PC-3 (cell line): ENCODE measurements around the gene SLC3A2. TPM values are rescaled to one million over a fixed set of nuclear protein-coding genes. Genes with fewer than 3 reads are reported as not detected.

ENCODE experiments used
- ATAC-seq: fragments of 200-7000 bp; cut with Tn5 transposase; 2 replicates; pipeline ENCODE4 v1.9.1; 2020; ENCODE audit warnings: mild to moderate bottlenecking, moderate library complexity
- BruUV-seq: library from RNA; stranded (reverse); fragments of 400-500 nt; replicated peaks from 2 replicates; lab custom pipeline; 2021; lab: Mats Ljungman, UMichigan
- CTCF ChIA-PET: fragments of 300-600 bp; sonication (Branson Sonifier 250); formaldehyde crosslinking; loops from one replicate; lab custom pipeline; 2022; ENCODE audit warnings: antibody characterized with exemption; lab: Charles Lee
- POLR2A ChIA-PET: fragments of 300-600 bp; sonication (Branson Sonifier 250); formaldehyde crosslinking; loops from one replicate; lab custom pipeline; 2022; ENCODE audit warnings: antibody characterized with exemption; ENCODE audit not compliant: unreplicated experiment; lab: Charles Lee
- DNase-seq: peaks from one replicate; pipeline ENCODE4 v3.0.0-alpha.2; 2015
- H2AFZ ChIP-seq: fragments of 300-600 bp; sonication (generic); 2 replicates; pipeline ENCODE4 v1.6.0; 2016; ENCODE audit warnings: antibody characterized with exemption, low read length
- H3F3A ChIP-seq: fragments of 300-600 bp; sonication (generic); one replicate; pipeline ENCODE4 v1.6.0; 2017; ENCODE audit warnings: antibody characterized with exemption, low read length, control low read depth, mild to moderate bottlenecking; ENCODE audit not compliant: unreplicated experiment
- H3K27ac ChIP-seq: fragments of 300-600 bp; sonication (generic); 2 replicates; pipeline ENCODE4 v1.5.1; 2016; ENCODE audit warnings: mild to moderate bottlenecking, low read length
- H3K27me3 ChIP-seq: fragments of 300-600 bp; sonication (generic); 2 replicates; pipeline ENCODE4 v1.6.1; 2016; ENCODE audit warnings: low read length, mixed read lengths
- H3K36me3 ChIP-seq: fragments of 300-600 bp; sonication (generic); 2 replicates; pipeline ENCODE4 v1.6.1; 2016; ENCODE audit warnings: low read depth, mixed run types, low read length, mixed read lengths
- H3K4me1 ChIP-seq: fragments of 300-600 bp; sonication (generic); 2 replicates; pipeline ENCODE4 v1.5.1; 2016; ENCODE audit warnings: low read length; ENCODE audit not compliant: insufficient read depth
- H3K4me2 ChIP-seq: fragments of 300-600 bp; sonication (generic); 2 replicates; pipeline ENCODE4 v1.6.0; 2016; ENCODE audit warnings: low read length
- H3K4me3 ChIP-seq: fragments of 300-600 bp; sonication (generic); 2 replicates; pipeline ENCODE4 v1.5.1; 2016; ENCODE audit warnings: mild to moderate bottlenecking, low read length, mixed read lengths
- H3K79me2 ChIP-seq: fragments of 300-600 bp; sonication (generic); 2 replicates; pipeline ENCODE4 v1.6.1; 2017; ENCODE audit warnings: low read length, mixed read lengths
- H3K9ac ChIP-seq: fragments of 300-600 bp; sonication (generic); 2 replicates; pipeline ENCODE4 v1.6.0; 2016; ENCODE audit warnings: mild to moderate bottlenecking, low read length
- H3K9me2 ChIP-seq: fragments of 300-600 bp; sonication (generic); replicated peaks from 2 replicates; pipeline ENCODE4 v1.6.1; 2016; ENCODE audit warnings: mixed run types, low read length, mixed read lengths
- H3K9me3 ChIP-seq: fragments of 300-600 bp; sonication (generic); 2 replicates; pipeline ENCODE4 v1.6.1; 2016; ENCODE audit warnings: low read length, mixed read lengths
- H4K20me1 ChIP-seq: fragments of 300-600 bp; sonication (generic); 2 replicates; pipeline ENCODE4 v1.6.1; 2016; ENCODE audit warnings: low read length, mixed read lengths
- EZH2 ChIP-seq: fragments of 300-600 bp; sonication (generic); IDR thresholded peaks from one replicate; pipeline ENCODE4 v1.6.1; 2017; ENCODE audit warnings: antibody characterized with exemption, mild to moderate bottlenecking, low read length; ENCODE audit not compliant: unreplicated experiment
- EZH2phosphoT487 ChIP-seq: fragments of 300-600 bp; sonication (generic); IDR thresholded peaks from 2 replicates; pipeline ENCODE4 v1.6.1; 2018; ENCODE audit warnings: mild to moderate bottlenecking, antibody characterized with exemption, low read length, borderline replicate concordance
- intact Hi-C: fragments of 100-400 bp; cut with micrococcal nuclease; formaldehyde crosslinking; loops from 2 replicates; pipeline ENCODE4 v1.9.0; 2023
- total RNA-seq: library from RNA; depleted of rRNA; stranded (reverse); fragments of >200 nt; gene quantifications from 2 replicates; pipeline ENCODE4 v1.2.3, GENCODE V29; 2014
- TF ChIP-seq, protein P1 (sequence below): fragments of 300-600 bp; sonication (generic); conservative IDR thresholded peaks from 2 replicates; pipeline ENCODE4 v1.5.1; 2017; ENCODE audit warnings: antibody characterized with exemption, low read depth, mild to moderate bottlenecking, low read length

The SLC3A2 gene
- total RNA-seq, 1 experiment from 2014 or later, result 243 TPM

DNA sequence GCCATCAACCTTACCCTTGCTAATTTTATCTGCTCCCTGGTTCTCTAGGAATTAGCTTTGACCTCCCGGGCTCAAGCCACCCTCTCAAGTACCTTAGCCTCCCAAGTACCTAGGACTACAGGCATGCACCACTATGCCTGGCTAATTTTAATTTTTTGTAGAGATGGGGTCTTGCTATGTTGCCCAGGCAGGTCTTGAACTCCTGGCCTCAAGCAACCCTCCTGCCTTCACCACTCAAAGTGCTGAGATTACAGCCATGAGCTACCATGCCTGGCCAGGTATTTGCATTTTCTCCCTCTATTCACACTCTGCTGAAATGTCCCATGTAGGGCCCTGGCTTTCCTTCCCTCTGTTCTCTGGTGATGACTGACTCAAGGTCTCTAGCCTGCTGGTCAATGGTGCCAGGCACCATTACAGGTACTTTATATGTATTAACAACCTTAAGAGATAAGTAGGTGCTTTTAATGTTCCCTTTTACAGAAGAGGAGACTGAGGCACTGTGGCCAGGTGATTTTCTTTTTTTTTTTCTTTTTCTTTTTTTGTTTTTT lies 32.9 kb upstream of the SLC3A2 start:
- ChIA-PET CTCF (no interaction called here), POLR2A (no interaction called here)

DNA sequence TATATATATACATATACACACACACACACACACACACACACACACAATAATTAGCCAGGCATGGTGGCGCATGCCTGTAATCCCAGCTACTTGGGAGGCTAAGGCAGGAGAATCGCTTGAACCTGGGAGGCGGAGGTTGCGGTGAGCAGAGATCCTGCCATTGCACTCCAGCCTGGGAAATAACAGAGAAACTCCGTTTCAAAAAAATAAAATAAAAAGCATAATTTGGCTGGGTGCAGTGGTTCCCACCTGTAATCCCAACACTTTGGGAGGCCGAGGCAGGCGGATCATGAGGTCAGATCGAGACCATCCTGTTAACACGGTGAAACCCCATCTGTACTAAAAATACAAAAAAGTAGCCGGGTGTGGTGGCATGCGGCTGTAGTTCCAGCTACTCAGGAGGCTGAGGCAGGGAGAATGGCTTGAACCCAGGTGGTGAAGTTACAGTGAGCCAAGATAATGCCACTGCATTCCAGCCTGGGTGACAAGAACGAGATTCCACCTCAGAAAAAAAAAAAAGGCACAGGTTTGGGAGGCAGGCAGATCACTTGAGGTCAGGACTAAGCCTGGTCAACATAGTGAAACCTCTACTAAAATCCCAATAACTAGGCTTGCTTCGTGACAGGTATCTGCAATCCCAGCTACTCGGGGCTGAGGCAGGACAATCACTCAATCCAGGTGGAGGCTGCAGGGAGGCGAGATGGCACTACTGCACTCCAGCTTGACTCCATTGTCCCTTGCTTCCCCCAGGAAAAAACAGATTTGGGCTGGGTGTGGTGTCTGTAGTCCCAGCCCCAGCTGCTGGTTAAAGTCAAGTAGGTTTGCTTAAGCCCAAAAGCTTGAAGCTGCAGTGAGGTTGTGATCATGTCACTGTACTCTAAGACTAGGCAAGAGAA lies 29.5 kb upstream of the SLC3A2 start:
- peaks cover 18% of the 10 kb centered on the region for H3K4me1 ChIP-seq
- ATAC-seq, result peak; percentile 5; the same call in 1 of the 2 replicates
- no TSS peak for BruUV-seq
- intact Hi-C loops, result no loop called here
- no peak overlapping the region for H3K27ac ChIP-seq
- no peak for TF ChIP-seq EZH2phosphoT487
- TF ChIP-seq, protein P1, sequence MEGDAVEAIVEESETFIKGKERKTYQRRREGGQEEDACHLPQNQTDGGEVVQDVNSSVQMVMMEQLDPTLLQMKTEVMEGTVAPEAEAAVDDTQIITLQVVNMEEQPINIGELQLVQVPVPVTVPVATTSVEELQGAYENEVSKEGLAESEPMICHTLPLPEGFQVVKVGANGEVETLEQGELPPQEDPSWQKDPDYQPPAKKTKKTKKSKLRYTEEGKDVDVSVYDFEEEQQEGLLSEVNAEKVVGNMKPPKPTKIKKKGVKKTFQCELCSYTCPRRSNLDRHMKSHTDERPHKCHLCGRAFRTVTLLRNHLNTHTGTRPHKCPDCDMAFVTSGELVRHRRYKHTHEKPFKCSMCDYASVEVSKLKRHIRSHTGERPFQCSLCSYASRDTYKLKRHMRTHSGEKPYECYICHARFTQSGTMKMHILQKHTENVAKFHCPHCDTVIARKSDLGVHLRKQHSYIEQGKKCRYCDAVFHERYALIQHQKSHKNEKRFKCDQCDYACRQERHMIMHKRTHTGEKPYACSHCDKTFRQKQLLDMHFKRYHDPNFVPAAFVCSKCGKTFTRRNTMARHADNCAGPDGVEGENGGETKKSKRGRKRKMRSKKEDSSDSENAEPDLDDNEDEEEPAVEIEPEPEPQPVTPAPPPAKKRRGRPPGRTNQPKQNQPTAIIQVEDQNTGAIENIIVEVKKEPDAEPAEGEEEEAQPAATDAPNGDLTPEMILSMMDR, result no peak
- TF ChIP-seq EZH2, result no peak
- H2AFZ ChIP-seq, result no peak overlapping the region
- no peaks in the 10 kb centered on the region for H3K9me3 ChIP-seq
- peaks cover 43% of the 10 kb centered on the region for H4K20me1 ChIP-seq
- no peak overlapping the region for H3K4me2 ChIP-seq
- H3K36me3 ChIP-seq, result peaks cover 41% of the 10 kb centered on the region
- H3K9ac ChIP-seq, result no peak overlapping the region
- H3F3A ChIP-seq, result peaks cover 56% of the 10 kb centered on the region
- ChIA-PET CTCF (no interaction called here), POLR2A (interaction anchor here (1.6 kb wide), 1 partner anchor 10 kb away, joined by 6 read pairs; no protein-coding TSS in a partner anchor)
- H3K4me3 ChIP-seq, result no peak overlapping the region
- H3K9me2 ChIP-seq, result no peaks in the 10 kb centered on the region
- DNase-seq, result peak; percentile 48
- H3K27me3 ChIP-seq, result no peaks in the 10 kb centered on the region
- H3K79me2 ChIP-seq, result peaks cover 41% of the 10 kb centered on the region

More for the DNA sequence above, 32.9 kb upstream of the SLC3A2 start:
- intact Hi-C loops, result no loop called here
- peaks cover 14% of the 10 kb centered on the region for H3K36me3 ChIP-seq
- H3K4me3 ChIP-seq, result no peak overlapping the region
- no TSS peak for BruUV-seq
- peaks cover 29% of the 10 kb centered on the region for H3F3A ChIP-seq
- no peak overlapping the region for H3K27ac ChIP-seq
- H3K9ac ChIP-seq, result no peak overlapping the region
- DNase-seq (no peak), ATAC-seq (no peak)
- H2AFZ ChIP-seq, result no peak overlapping the region
- no peaks in the 10 kb centered on the region for H3K27me3 ChIP-seq
- no peak overlapping the region for H3K4me2 ChIP-seq
- H3K9me2 ChIP-seq, result no peaks in the 10 kb centered on the region
- H3K4me1 ChIP-seq, result peaks cover 4% of the 10 kb centered on the region
- TF ChIP-seq EZH2phosphoT487 (no peak), EZH2 (no peak)
- TF ChIP-seq, protein P1, result no peak
- peaks cover 10% of the 10 kb centered on the region for H3K79me2 ChIP-seq
- peaks cover 16% of the 10 kb centered on the region for H4K20me1 ChIP-seq
- H3K9me3 ChIP-seq, result no peaks in the 10 kb centered on the region
